IMR-90 (cell line): Measurements from ENCODE around the gene ERCC5.

ENCODE experiments used
- CTCF ChIP-seq: conservative IDR thresholded peaks from 2 replicates; pipeline ENCODE4 v1.5.1; 2012; ENCODE audit warnings: mild to moderate bottlenecking, low read depth, low read length, improper control_type of control experiment
- FOS ChIP-seq: fragments of 150-350 bp; IDR thresholded peaks from 2 replicates; pipeline ENCODE4 v1.6.1; 2016; ENCODE audit warnings: low read depth, low read length
- MAFK ChIP-seq: IDR thresholded peaks from 2 replicates; pipeline ENCODE4 v1.6.1; 2012; ENCODE audit warnings: low read depth, low read length, improper control_type of control experiment
- MXI1 ChIP-seq: IDR thresholded peaks from 2 replicates; pipeline ENCODE4 v1.6.1; 2012; ENCODE audit warnings: low read depth, mild to moderate bottlenecking, low read length, moderate library complexity, borderline replicate concordance
- POLR2A ChIP-seq: IDR thresholded peaks from 2 replicates; pipeline ENCODE4 v1.6.1; 2012; ENCODE audit warnings: mild to moderate bottlenecking, low read depth, low read length
- RAD21 ChIP-seq: IDR thresholded peaks from 2 replicates; pipeline ENCODE4 v1.6.1; 2012; ENCODE audit warnings: low read length, improper control_type of control experiment
- RFX5 ChIP-seq: IDR thresholded peaks from 2 replicates; pipeline ENCODE4 v1.8.0; 2012; ENCODE audit warnings: low read depth, mild to moderate bottlenecking, low read length, moderate library complexity
- TF ChIP-seq, protein P1 (sequence below): fragments of 150-350 bp; IDR thresholded peaks from 2 replicates; pipeline ENCODE4 v1.6.1; 2017; ENCODE audit warnings: mild to moderate bottlenecking, antibody characterized with exemption, low read length, low read depth

GRCh38 chr13:102900193-102900608, 54.4 kb downstream of the ERCC5 start:
- TF ChIP-seq CTCF, result no peak
- TF ChIP-seq POLR2A, result no peak
- TF ChIP-seq RAD21, result no peak
- no peak for TF ChIP-seq RFX5
- TF ChIP-seq MXI1, result no peak
- no peak for TF ChIP-seq FOS
- TF ChIP-seq, protein P1, sequence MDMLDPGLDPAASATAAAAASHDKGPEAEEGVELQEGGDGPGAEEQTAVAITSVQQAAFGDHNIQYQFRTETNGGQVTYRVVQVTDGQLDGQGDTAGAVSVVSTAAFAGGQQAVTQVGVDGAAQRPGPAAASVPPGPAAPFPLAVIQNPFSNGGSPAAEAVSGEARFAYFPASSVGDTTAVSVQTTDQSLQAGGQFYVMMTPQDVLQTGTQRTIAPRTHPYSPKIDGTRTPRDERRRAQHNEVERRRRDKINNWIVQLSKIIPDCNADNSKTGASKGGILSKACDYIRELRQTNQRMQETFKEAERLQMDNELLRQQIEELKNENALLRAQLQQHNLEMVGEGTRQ, result no peak
- TF ChIP-seq MAFK, result no peak
